MM.1S (cell line): ENCODE data around the gene MED25.
A peak's percentile ranks its signal among the peaks of the same experiment; 100 is the strongest.
"Not testable (repeated sequence)": the region's sequence is repeated elsewhere in the genome, so short reads cannot be mapped to it uniquely, and the experiment has no call there.

ENCODE experiments used
- DNase-seq: peaks from one replicate; pipeline ENCODE4 v3.0.0-alpha.2; 2015
- H2AFZ ChIP-seq: fragments of 300-600 bp; sonication (generic); 2 replicates; pipeline ENCODE4 v1.6.0; 2016; ENCODE audit warnings: antibody characterized with exemption, low read length
- H3F3A ChIP-seq: fragments of 300-600 bp; sonication (generic); 2 replicates; pipeline ENCODE4 v1.6.1; 2016; ENCODE audit warnings: mild to moderate bottlenecking, antibody characterized with exemption, low read length, moderate library complexity, mixed read lengths; ENCODE audit not compliant: insufficient read depth
- H3K27ac ChIP-seq: fragments of 300-600 bp; sonication (generic); 2 replicates; pipeline ENCODE4 v1.5.1; 2016; ENCODE audit warnings: mild to moderate bottlenecking, low read length
- H3K27me3 ChIP-seq: fragments of 300-600 bp; sonication (generic); replicated peaks from 2 replicates; pipeline ENCODE4 v1.6.0; 2016; ENCODE audit warnings: low read length; ENCODE audit not compliant: insufficient read depth
- H3K36me3 ChIP-seq: fragments of 300-600 bp; sonication (generic); replicated peaks from 2 replicates; pipeline ENCODE4 v1.6.1; 2016; ENCODE audit warnings: mild to moderate bottlenecking, low read length, mixed read lengths; ENCODE audit not compliant: insufficient read depth
- H3K4me1 ChIP-seq: fragments of 300-600 bp; sonication (generic); 2 replicates; pipeline ENCODE4 v1.6.1; 2016; ENCODE audit warnings: low read length, mixed read lengths
- H3K4me2 ChIP-seq: fragments of 300-600 bp; sonication (generic); 2 replicates; pipeline ENCODE4 v1.6.0; 2016; ENCODE audit warnings: low read depth, low read length
- H3K4me3 ChIP-seq: fragments of 300-600 bp; sonication (generic); 2 replicates; pipeline ENCODE4 v1.5.1; 2016; ENCODE audit warnings: low read length, mixed read lengths
- H3K79me2 ChIP-seq: fragments of 300-600 bp; sonication (generic); 2 replicates; pipeline ENCODE4 v1.6.1; 2016; ENCODE audit warnings: mixed run types, low read length, mixed read lengths
- H3K9ac ChIP-seq: fragments of 300-600 bp; sonication (generic); 2 replicates; pipeline ENCODE4 v1.6.1; 2016; ENCODE audit warnings: low read length, mixed read lengths
- H3K9me2 ChIP-seq: fragments of 300-600 bp; sonication (generic); replicated peaks from 2 replicates; pipeline ENCODE4 v1.6.1; 2016; ENCODE audit warnings: mild to moderate bottlenecking, low read length, mixed read lengths; ENCODE audit not compliant: insufficient read depth
- H3K9me3 ChIP-seq: fragments of 300-600 bp; sonication (generic); replicated peaks from 2 replicates; pipeline ENCODE4 v1.6.1; 2016; ENCODE audit warnings: mild to moderate bottlenecking, low read length, mixed read lengths; ENCODE audit not compliant: insufficient read depth
- H4K20me1 ChIP-seq: fragments of 300-600 bp; sonication (generic); 2 replicates; pipeline ENCODE4 v1.6.1; 2016; ENCODE audit warnings: mild to moderate bottlenecking, low read length, moderate library complexity, mixed read lengths; ENCODE audit not compliant: insufficient read depth
- CTCF ChIP-seq: fragments of 300-600 bp; sonication (generic); IDR thresholded peaks from 2 replicates; pipeline ENCODE4 v1.5.1; 2016; ENCODE audit warnings: antibody characterized with exemption, low read length, mixed read lengths
- EZH2 ChIP-seq: fragments of 300-600 bp; sonication (generic); optimal IDR thresholded peaks from 2 replicates; pipeline ENCODE3; 2017; ENCODE audit warnings: low read depth, mild to moderate bottlenecking, antibody characterized with exemption, low read length, mixed read lengths
- EZH2phosphoT487 ChIP-seq: fragments of 300-600 bp; sonication (generic); IDR thresholded peaks from 2 replicates; pipeline ENCODE4 v1.6.1; 2018; ENCODE audit warnings: antibody characterized with exemption, low read length

The MED25 gene

GRCh38 chr19:49814010-49814409, 4.1 kb upstream of the MED25 start:
- H2AFZ ChIP-seq = peak overlapping the region; percentile 54
- peak overlapping the region; percentile 70; the same call in 1 of the 2 replicates for H3K4me3 ChIP-seq
- no peaks in the 10 kb centered on the region for H3K36me3 ChIP-seq
- peak overlapping the region; percentile 81; the same call in 1 of the 2 replicates for H3K4me2 ChIP-seq
- no peaks in the 10 kb centered on the region for H3K9me2 ChIP-seq
- TF ChIP-seq EZH2 (no peak), CTCF (no peak), EZH2phosphoT487 (no peak)
- no peak for DNase-seq
- H3K79me2 ChIP-seq = peaks cover 10% of the 10 kb centered on the region
- peak overlapping the region; percentile 77 for H3K9ac ChIP-seq
- peak overlapping the region; percentile 68; the same call in 1 of the 2 replicates for H3K27ac ChIP-seq
- peaks cover 11% of the 10 kb centered on the region; the same call in 1 of the 2 replicates for H3F3A ChIP-seq
- no peaks in the 10 kb centered on the region for H3K27me3 ChIP-seq
- H4K20me1 ChIP-seq = no peaks in the 10 kb centered on the region
- peaks cover 15% of the 10 kb centered on the region for H3K4me1 ChIP-seq
- no peaks in the 10 kb centered on the region for H3K9me3 ChIP-seq

GRCh38 chr19:49816590-49816989, 1.5 kb upstream of the MED25 start:
- Histone ChIP-seq H3K9ac (peak overlapping the region; percentile 98; the same call in 1 of the 2 replicates), H3K79me2 (peaks cover 32% of the 10 kb centered on the region), H3K4me3 (no peak overlapping the region), H4K20me1 (no peaks in the 10 kb centered on the region), H3K36me3 (no peaks in the 10 kb centered on the region), H2AFZ (no peak overlapping the region), H3K4me2 (peak overlapping the region; percentile 90), H3K27me3 (no peaks in the 10 kb centered on the region), H3K4me1 (peaks cover 11% of the 10 kb centered on the region; the same call in 1 of the 2 replicates), H3K27ac (peak overlapping the region; percentile 92; the same call in 1 of the 2 replicates), H3K9me3 (no peaks in the 10 kb centered on the region), H3K9me2 (no peaks in the 10 kb centered on the region), H3F3A (peaks cover 11% of the 10 kb centered on the region; the same call in 1 of the 2 replicates)
- DNase-seq = no peak
- no peak for TF ChIP-seq EZH2phosphoT487
- no peak for TF ChIP-seq CTCF
- no peak for TF ChIP-seq EZH2

- peaks cover 42% of the 10 kb centered on the region for H3K79me2 ChIP-seq
Measured at GRCh38 chr19:49818649-49819370, 721 bp downstream of the MED25 start.

GRCh38 chr19:49819452-49820115, 1.5 kb downstream of the MED25 start:
- H3K27me3 ChIP-seq, DNase-seq, H4K20me1 ChIP-seq, H3K9me2 ChIP-seq, H3K27ac ChIP-seq, H3K9me3 ChIP-seq, H2AFZ ChIP-seq, H3K36me3 ChIP-seq, H3K4me1 ChIP-seq, H3K9ac ChIP-seq, H3F3A ChIP-seq, H3K4me3 ChIP-seq: not testable (repeated sequence)
- Histone ChIP-seq H3K79me2 (peaks cover 50% of the 10 kb centered on the region), H3K4me2 (peak overlapping the region; percentile 90)

More at GRCh38 chr19:49818649-49819370, 721 bp downstream of the MED25 start:
- Histone ChIP-seq H3K27ac (peak overlapping the region; percentile 92), H2AFZ (peak overlapping the region; percentile 69), H4K20me1 (no peaks in the 10 kb centered on the region), H3K9ac (peak overlapping the region; percentile 98), H3K4me3 (peak overlapping the region; percentile 99), H3F3A (no peaks in the 10 kb centered on the region; the same call in 1 of the 2 replicates), H3K9me2 (no peaks in the 10 kb centered on the region), H3K4me2 (peak overlapping the region; percentile 90), H3K27me3 (no peaks in the 10 kb centered on the region), H3K4me1 (peaks cover 11% of the 10 kb centered on the region; the same call in 1 of the 2 replicates), H3K9me3 (no peaks in the 10 kb centered on the region), H3K36me3 (no peaks in the 10 kb centered on the region)
- no peak for DNase-seq
- TF ChIP-seq CTCF = no peak
